Measurements from ENCODE around the gene BCAS1.

BCAS1 gene

GRCh38 chr20:53896647-53897046 is 173.7 kb downstream of the BCAS1 start:
- H4K12ac ChIP-seq (ENCODE audit: low read depth, low read length) = no peak overlapping the region
- H2BK120ac ChIP-seq (ENCODE audit: insufficient read depth, low read length, poor library complexity) = no peak overlapping the region
- no CpG with 5 or more reads among the region's 4 CpGs for WGBS (ENCODE audit: extremely low coverage, insufficient coverage, insufficient read length)
- H3K27me3 ChIP-seq (ENCODE audit: insufficient read depth, low read length) = no peaks in the 10 kb centered on the region
- H2AK5ac ChIP-seq (ENCODE audit: low read length) = no peak overlapping the region
- peaks cover 0 to 7% of the 10 kb centered on the region in 2 experiments for H3K4me1 ChIP-seq (ENCODE audit: control insufficient read depth in 1 of 2, insufficient read depth in 2 of 2, low read length in 2 of 2)
- H3K27ac ChIP-seq (ENCODE audit: low read depth, low read length) = no peak overlapping the region
- DNase-seq = no peak
- H3K79me1 ChIP-seq (ENCODE audit: low read length) = no peaks in the 10 kb centered on the region
- H4K91ac ChIP-seq (ENCODE audit: low read depth, low read length) = no peak overlapping the region
- no peaks in the 10 kb centered on the region for H3K9me3 ChIP-seq (ENCODE audit: insufficient read depth, low read depth, low read length)
- H3K4me3 ChIP-seq (ENCODE audit: low read depth, low read length) = no peak overlapping the region
- no peak overlapping the region for H3K4me2 ChIP-seq (ENCODE audit: low read length)
- no peak overlapping the region for H3K14ac ChIP-seq (ENCODE audit: low read length)
- H3K36me3 ChIP-seq (ENCODE audit: control insufficient read depth in 1 of 2, insufficient read depth in 2 of 2, low read length in 2 of 2) = no peaks in the 10 kb centered on the region
- H3K4ac ChIP-seq (ENCODE audit: low read depth, low read length) = no peak overlapping the region
- no peak overlapping the region for H3K23ac ChIP-seq (ENCODE audit: low read length)
- no peaks in the 10 kb centered on the region for H3K79me2 ChIP-seq (ENCODE audit: control insufficient read depth, insufficient read depth, low read length, poor library complexity)
- no peak overlapping the region for H2AFZ ChIP-seq (ENCODE audit: insufficient read depth, low read length, poor library complexity)
- no peak overlapping the region for H3K9ac ChIP-seq (ENCODE audit: low read length)
- H3K18ac ChIP-seq (ENCODE audit: low read length) = no peak overlapping the region
- H2BK5ac ChIP-seq (ENCODE audit: low read depth, low read length, poor library complexity) = no peak overlapping the region
- H4K8ac ChIP-seq (ENCODE audit: low read depth, low read length) = no peak overlapping the region
- H2BK12ac ChIP-seq (ENCODE audit: low read length) = no peak overlapping the region

- no peaks in the 10 kb centered on the region for H3K36me3 ChIP-seq (ENCODE audit: control insufficient read depth in 1 of 2, insufficient read depth in 2 of 2, low read length in 2 of 2)
These were observed 174.4 kb downstream of the BCAS1 start for GRCh38 chr20:53896041-53896440.

GRCh38 chr20:53895385-53895755 is 175.0 kb downstream of the BCAS1 start:
- no peak overlapping the region for H3K23ac ChIP-seq (ENCODE audit: low read length)
- H3K9ac ChIP-seq (ENCODE audit: low read length) = no peak overlapping the region
- no CpG with 5 or more reads among the region's 4 CpGs for WGBS (ENCODE audit: extremely low coverage, insufficient coverage, insufficient read length)
- H3K4ac ChIP-seq (ENCODE audit: low read depth, low read length) = no peak overlapping the region
- H2BK5ac ChIP-seq (ENCODE audit: low read depth, low read length, poor library complexity) = no peak overlapping the region
- H3K4me1 ChIP-seq (ENCODE audit: control insufficient read depth in 1 of 2, insufficient read depth in 2 of 2, low read length in 2 of 2) = peaks cover 0 to 6% of the 10 kb centered on the region in 2 experiments
- no peak overlapping the region for H2AFZ ChIP-seq (ENCODE audit: insufficient read depth, low read length, poor library complexity)
- H3K18ac ChIP-seq (ENCODE audit: low read length) = no peak overlapping the region
- H4K91ac ChIP-seq (ENCODE audit: low read depth, low read length) = no peak overlapping the region
- no peak overlapping the region for H2BK12ac ChIP-seq (ENCODE audit: low read length)
- no peak overlapping the region for H2BK120ac ChIP-seq (ENCODE audit: insufficient read depth, low read length, poor library complexity)
- no peak for DNase-seq
- H3K4me3 ChIP-seq (ENCODE audit: low read depth, low read length) = no peak overlapping the region
- H3K27ac ChIP-seq (ENCODE audit: low read depth, low read length) = no peak overlapping the region
- H3K27me3 ChIP-seq (ENCODE audit: insufficient read depth, low read length) = no peaks in the 10 kb centered on the region
- no peak overlapping the region for H2AK5ac ChIP-seq (ENCODE audit: low read length)
- no peak overlapping the region for H3K4me2 ChIP-seq (ENCODE audit: low read length)
- no peak overlapping the region for H3K14ac ChIP-seq (ENCODE audit: low read length)
- H3K79me1 ChIP-seq (ENCODE audit: low read length) = no peaks in the 10 kb centered on the region
- H3K9me3 ChIP-seq (ENCODE audit: insufficient read depth, low read depth, low read length) = peaks cover 2% of the 10 kb centered on the region
- H4K12ac ChIP-seq (ENCODE audit: low read depth, low read length) = no peak overlapping the region
- no peak overlapping the region for H4K8ac ChIP-seq (ENCODE audit: low read depth, low read length)
- H3K79me2 ChIP-seq (ENCODE audit: control insufficient read depth, insufficient read depth, low read length, poor library complexity) = no peaks in the 10 kb centered on the region
- no peaks in the 10 kb centered on the region for H3K36me3 ChIP-seq (ENCODE audit: control insufficient read depth in 1 of 2, insufficient read depth in 2 of 2, low read length in 2 of 2)

More at GRCh38 chr20:53896041-53896440, 174.4 kb downstream of the BCAS1 start:
- no peaks in the 10 kb centered on the region for H3K79me1 ChIP-seq (ENCODE audit: low read length)
- no peak overlapping the region for H3K4ac ChIP-seq (ENCODE audit: low read depth, low read length)
- no peak overlapping the region for H4K12ac ChIP-seq (ENCODE audit: low read depth, low read length)
- no peak overlapping the region for H3K4me3 ChIP-seq (ENCODE audit: low read depth, low read length)
- H2BK120ac ChIP-seq (ENCODE audit: insufficient read depth, low read length, poor library complexity) = no peak overlapping the region
- H2BK12ac ChIP-seq (ENCODE audit: low read length) = no peak overlapping the region
- H2AFZ ChIP-seq (ENCODE audit: insufficient read depth, low read length, poor library complexity) = no peak overlapping the region
- no peak overlapping the region for H3K18ac ChIP-seq (ENCODE audit: low read length)
- no CpG with 5 or more reads among the region's 7 CpGs for WGBS (ENCODE audit: extremely low coverage, insufficient coverage, insufficient read length)
- H3K9me3 ChIP-seq (ENCODE audit: insufficient read depth, low read depth, low read length) = peaks cover under 1% of the 10 kb centered on the region
- H3K79me2 ChIP-seq (ENCODE audit: control insufficient read depth, insufficient read depth, low read length, poor library complexity) = no peaks in the 10 kb centered on the region
- H3K4me2 ChIP-seq (ENCODE audit: low read length) = no peak overlapping the region
- no peak overlapping the region for H3K14ac ChIP-seq (ENCODE audit: low read length)
- no peak overlapping the region for H4K8ac ChIP-seq (ENCODE audit: low read depth, low read length)
- H3K27me3 ChIP-seq (ENCODE audit: insufficient read depth, low read length) = no peaks in the 10 kb centered on the region
- no peak for DNase-seq
- no peak overlapping the region for H3K9ac ChIP-seq (ENCODE audit: low read length)
- peaks cover 0 to 6% of the 10 kb centered on the region in 2 experiments for H3K4me1 ChIP-seq (ENCODE audit: control insufficient read depth in 1 of 2, insufficient read depth in 2 of 2, low read length in 2 of 2)
- H3K27ac ChIP-seq (ENCODE audit: low read depth, low read length) = no peak overlapping the region
- H2AK5ac ChIP-seq (ENCODE audit: low read length) = no peak overlapping the region
- H4K91ac ChIP-seq (ENCODE audit: low read depth, low read length) = no peak overlapping the region
- no peak overlapping the region for H2BK5ac ChIP-seq (ENCODE audit: low read depth, low read length, poor library complexity)
- H3K23ac ChIP-seq (ENCODE audit: low read length) = no peak overlapping the region

GRCh38 chr20:53894707-53895384 is 175.5 kb downstream of the BCAS1 start:
- WGBS (ENCODE audit: extremely low coverage, insufficient coverage, insufficient read length) = no CpG with 5 or more reads among the region's 8 CpGs
- H2BK120ac ChIP-seq (ENCODE audit: insufficient read depth, low read length, poor library complexity) = no peak overlapping the region
- H3K4ac ChIP-seq (ENCODE audit: low read depth, low read length) = no peak overlapping the region
- H3K14ac ChIP-seq (ENCODE audit: low read length) = no peak overlapping the region
- DNase-seq = no peak
- no peak overlapping the region for H3K18ac ChIP-seq (ENCODE audit: low read length)
- H3K36me3 ChIP-seq (ENCODE audit: control insufficient read depth in 1 of 2, insufficient read depth in 2 of 2, low read length in 2 of 2) = no peaks in the 10 kb centered on the region
- peaks cover 2% of the 10 kb centered on the region for H3K9me3 ChIP-seq (ENCODE audit: insufficient read depth, low read depth, low read length)
- no peaks in the 10 kb centered on the region for H3K27me3 ChIP-seq (ENCODE audit: insufficient read depth, low read length)
- H3K27ac ChIP-seq (ENCODE audit: low read depth, low read length) = no peak overlapping the region
- H4K8ac ChIP-seq (ENCODE audit: low read depth, low read length) = no peak overlapping the region
- no peak overlapping the region for H3K9ac ChIP-seq (ENCODE audit: low read length)
- no peaks in the 10 kb centered on the region for H3K79me1 ChIP-seq (ENCODE audit: low read length)
- no peak overlapping the region for H2BK12ac ChIP-seq (ENCODE audit: low read length)
- H4K91ac ChIP-seq (ENCODE audit: low read depth, low read length) = no peak overlapping the region
- no peaks in the 10 kb centered on the region for H3K79me2 ChIP-seq (ENCODE audit: control insufficient read depth, insufficient read depth, low read length, poor library complexity)
- H4K12ac ChIP-seq (ENCODE audit: low read depth, low read length) = no peak overlapping the region
- no peak overlapping the region for H2BK5ac ChIP-seq (ENCODE audit: low read depth, low read length, poor library complexity)
- no peak overlapping the region for H3K23ac ChIP-seq (ENCODE audit: low read length)
- no peak overlapping the region for H3K4me2 ChIP-seq (ENCODE audit: low read length)
- H2AK5ac ChIP-seq (ENCODE audit: low read length) = no peak overlapping the region
- H3K4me3 ChIP-seq (ENCODE audit: low read depth, low read length) = no peak overlapping the region
- H3K4me1 ChIP-seq (ENCODE audit: control insufficient read depth in 1 of 2, insufficient read depth in 2 of 2, low read length in 2 of 2) = peaks cover 0 to 6% of the 10 kb centered on the region in 2 experiments
- H2AFZ ChIP-seq (ENCODE audit: insufficient read depth, low read length, poor library complexity) = no peak overlapping the region

All from trophoblast cell (in vitro differentiated cells and primary cell).